Stimulated activated effector memory CD8-positive, alpha-beta T cell treated with anti-CD3 and anti-CD28 coated beads, Interleukin-12 subunit alpha, Interleukin-12 subunit beta, amount 100 ng/mL, for 72 hours (primary cell): ENCODE data around the gene SUPT3H.
"Not testable (repeated sequence)": the region's sequence is repeated elsewhere in the genome, so short reads cannot be mapped to it uniquely, and the experiment has no call there.

Source experiments
- ATAC-seq: fragments of 150-1000 bp; cut with Tn5 transposase; 2 replicates; pipeline ENCODE4 v1.10.0; 2021
- DNase-seq, 2 donors: peaks; one replicate each; pipeline ENCODE4 v3.0.0; 2021 to 2022; ENCODE audit warnings: low spot score in 2 of 2
- H3K27ac Mint-ChIP-seq: one replicate; pipeline ENCODE4 v1.8.0; 2022; ENCODE audit warnings: mild to moderate bottlenecking, mixed read lengths
- H3K36me3 Mint-ChIP-seq: one replicate; pipeline ENCODE4 v1.8.0; 2022; ENCODE audit warnings: mild to moderate bottlenecking, mixed read lengths
- H3K4me1 Mint-ChIP-seq: one replicate; pipeline ENCODE4 v1.8.0; 2022; ENCODE audit warnings: mixed read lengths
- H3K4me3 Mint-ChIP-seq: one replicate; pipeline ENCODE4 v1.8.0; 2022; ENCODE audit warnings: mild to moderate bottlenecking, mixed read lengths
- H3K9me3 Mint-ChIP-seq: one replicate; pipeline ENCODE4 v1.8.0; 2022; ENCODE audit warnings: mixed read lengths

SUPT3H gene

DNA sequence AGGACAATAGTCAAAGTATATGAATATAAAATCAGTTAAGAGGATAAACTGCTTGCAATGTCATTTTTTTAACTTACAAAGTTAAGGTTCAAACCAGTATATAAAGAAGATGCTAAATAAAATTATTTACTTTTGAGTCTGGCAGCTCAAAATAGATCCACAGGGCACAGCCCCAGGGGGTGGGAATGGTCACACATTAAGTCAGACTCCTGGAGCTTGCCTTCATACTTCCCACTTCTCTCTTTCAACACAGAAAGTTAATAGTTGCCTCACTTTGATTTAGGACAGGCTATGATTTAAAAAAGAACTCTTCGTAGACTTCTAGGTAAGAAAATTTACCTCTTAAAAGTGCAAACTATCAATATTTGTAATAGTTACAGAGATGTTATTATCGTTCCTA is 207.9 kb downstream of the SUPT3H start:
- H3K36me3 Mint-ChIP-seq, result no peaks in the 10 kb centered on the region
- DNase-seq, result no peak

DNA sequence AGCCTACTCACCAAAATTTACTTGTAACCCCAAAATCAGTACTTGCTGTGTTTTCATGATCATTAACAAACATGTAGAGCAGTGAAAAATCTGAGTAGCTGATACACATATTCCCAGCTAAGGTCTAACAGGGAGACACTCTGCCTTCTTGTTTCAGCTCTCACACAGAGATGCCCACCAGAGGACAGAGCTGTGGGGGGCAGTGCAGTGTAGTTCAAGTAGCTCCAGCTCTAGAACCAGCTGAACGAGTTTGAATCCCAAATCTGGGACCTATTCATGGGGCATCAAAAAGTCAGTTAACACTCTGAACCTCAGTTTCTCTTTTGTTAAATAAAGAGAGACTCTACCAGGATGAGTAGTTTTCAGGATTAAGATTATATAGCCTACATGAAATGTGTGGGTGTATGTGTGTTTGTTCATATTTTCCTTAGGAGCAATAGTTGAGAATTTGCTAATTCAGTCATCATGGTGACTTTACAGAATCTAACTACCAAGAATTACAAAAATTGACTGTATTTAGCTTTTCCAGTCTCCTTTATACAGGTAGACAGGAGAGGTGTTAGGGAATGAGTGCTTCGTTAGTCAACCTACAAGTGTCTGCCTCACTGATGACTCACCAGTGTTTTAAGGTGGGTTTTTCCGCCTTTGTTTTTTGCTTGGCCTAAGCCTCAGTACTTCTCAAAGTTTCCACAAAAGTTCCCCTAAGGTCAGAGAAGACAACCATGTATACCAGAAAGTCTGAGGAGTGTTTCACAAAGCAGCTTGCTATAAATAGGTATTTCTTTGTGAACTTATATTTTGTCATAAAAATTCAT is 213.6 kb downstream of the SUPT3H start:
- H3K4me1 Mint-ChIP-seq, result peaks cover 31% of the 10 kb centered on the region
- peak overlapping the region; percentile 93 for H3K27ac Mint-ChIP-seq
- DNase-seq (peak in 1 of 2 donors; percentile 57), ATAC-seq (peak; percentile 98)
- peak overlapping the region; percentile 43 for H3K4me3 Mint-ChIP-seq
- H3K9me3 Mint-ChIP-seq, result peaks cover 5% of the 10 kb centered on the region
- H3K36me3 Mint-ChIP-seq, result peaks cover 7% of the 10 kb centered on the region

More for the DNA sequence above, 207.9 kb downstream of the SUPT3H start:
- Mint-ChIP-seq H3K4me1 (peaks cover 11% of the 10 kb centered on the region), H3K9me3 (no peaks in the 10 kb centered on the region), H3K27ac (no peak overlapping the region), H3K4me3 (no peak overlapping the region)
- no peak for ATAC-seq

DNA sequence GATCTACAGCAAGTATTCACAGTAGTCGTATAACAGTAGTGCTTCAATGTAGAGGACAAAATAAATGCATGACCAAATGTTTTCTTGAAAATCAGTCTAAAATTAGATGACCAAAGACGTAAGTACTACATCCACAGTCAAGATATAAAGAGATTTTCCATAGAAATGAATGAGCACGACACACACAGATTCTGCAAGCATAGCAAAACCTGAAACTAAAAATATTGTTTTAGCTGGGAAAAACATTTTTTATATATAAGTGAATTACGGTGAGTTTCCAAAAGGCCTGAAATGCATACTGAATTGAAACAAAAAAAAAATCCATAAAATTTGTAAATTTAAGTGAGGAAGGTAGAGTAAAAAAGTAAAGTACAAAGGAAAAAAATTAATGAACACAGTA is 217.4 kb downstream of the SUPT3H start:
- DNase-seq, result no peak
- Mint-ChIP-seq H3K4me1 (peaks cover 31% of the 10 kb centered on the region), H3K27ac (no peak overlapping the region), H3K4me3 (no peak overlapping the region), H3K9me3 (peaks cover 5% of the 10 kb centered on the region), H3K36me3 (peaks cover 7% of the 10 kb centered on the region)
- ATAC-seq, result no peak

DNA sequence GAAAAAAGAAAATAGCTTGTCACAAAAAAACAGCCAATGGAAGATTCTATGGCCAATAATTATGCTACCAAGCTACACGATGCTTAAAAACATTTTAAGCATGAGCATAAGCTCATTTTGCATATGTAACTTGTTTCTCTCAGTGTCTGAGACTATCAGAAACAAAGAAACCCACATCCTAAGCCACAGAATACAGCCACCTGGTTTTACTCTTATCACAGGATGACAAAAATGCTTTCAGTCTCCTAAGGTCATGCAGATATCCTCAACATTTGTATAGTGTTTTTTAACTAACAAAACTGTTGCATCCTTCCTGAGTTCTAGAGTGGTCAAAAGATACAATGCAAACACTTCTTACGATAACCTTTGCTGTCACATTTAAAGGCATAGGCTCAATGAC is 221.7 kb downstream of the SUPT3H start:
- no peak overlapping the region for H3K27ac Mint-ChIP-seq
- no peak overlapping the region for H3K4me3 Mint-ChIP-seq
- no peaks in the 10 kb centered on the region for H3K36me3 Mint-ChIP-seq
- DNase-seq (no peak), ATAC-seq (peak; percentile 100)
- H3K4me1 Mint-ChIP-seq, result peaks cover 16% of the 10 kb centered on the region
- H3K9me3 Mint-ChIP-seq, result no peaks in the 10 kb centered on the region

DNA sequence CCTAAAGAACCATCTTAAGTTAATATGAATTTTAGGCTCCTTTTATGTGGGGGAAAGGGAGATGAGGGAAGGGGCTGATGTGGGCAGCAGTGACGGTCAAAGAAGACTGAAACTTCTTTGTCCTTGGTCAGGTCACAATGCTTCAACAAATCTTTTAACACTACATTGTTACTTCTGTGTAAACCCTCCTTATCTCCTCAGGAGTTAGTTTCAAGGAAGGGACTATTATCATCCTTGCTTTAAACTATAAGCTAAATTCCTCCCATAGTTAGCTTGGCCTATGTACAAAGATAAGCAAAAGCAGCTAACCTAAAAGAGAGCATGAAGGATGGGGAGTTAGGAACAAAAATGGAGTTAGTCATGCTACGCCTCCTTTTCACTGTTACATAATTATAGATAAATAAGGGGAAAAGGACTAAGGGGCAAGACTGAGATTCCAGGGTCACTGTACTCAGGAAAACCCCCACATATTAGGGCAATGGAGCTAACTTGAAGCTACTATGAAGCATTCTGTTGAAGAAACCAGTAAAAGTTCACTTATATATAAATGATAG is 222.3 kb downstream of the SUPT3H start:
- Mint-ChIP-seq H3K4me3 (no peak overlapping the region), H3K9me3 (no peaks in the 10 kb centered on the region), H3K36me3 (no peaks in the 10 kb centered on the region), H3K4me1 (peaks cover 12% of the 10 kb centered on the region), H3K27ac (no peak overlapping the region)
- no peak for ATAC-seq
- DNase-seq, result no peak

DNA sequence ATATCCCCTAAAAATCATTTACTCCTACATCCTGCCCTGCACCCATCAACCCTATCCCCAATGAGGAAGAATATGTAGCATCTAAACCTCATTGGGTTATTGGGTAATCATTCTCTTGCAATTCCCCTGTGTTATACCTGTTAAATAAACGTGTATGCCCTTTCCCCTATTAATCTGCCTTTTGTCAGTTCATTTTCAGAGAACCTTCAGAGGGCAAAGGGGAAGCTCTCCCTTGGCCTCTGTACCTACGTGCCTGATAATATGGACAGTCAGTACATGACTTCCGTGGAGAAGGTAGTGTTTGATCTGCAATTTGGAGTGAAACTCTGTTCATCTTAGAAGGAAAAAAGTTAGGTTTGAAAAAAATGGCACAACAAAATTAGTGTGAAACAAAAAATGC is 223.1 kb downstream of the SUPT3H start:
- DNase-seq (no peak), ATAC-seq (no peak)
- Mint-ChIP-seq H3K4me1 (peaks cover 12% of the 10 kb centered on the region), H3K4me3 (no peak overlapping the region), H3K36me3 (no peaks in the 10 kb centered on the region), H3K9me3 (no peaks in the 10 kb centered on the region), H3K27ac (peak overlapping the region; percentile 8)

DNA sequence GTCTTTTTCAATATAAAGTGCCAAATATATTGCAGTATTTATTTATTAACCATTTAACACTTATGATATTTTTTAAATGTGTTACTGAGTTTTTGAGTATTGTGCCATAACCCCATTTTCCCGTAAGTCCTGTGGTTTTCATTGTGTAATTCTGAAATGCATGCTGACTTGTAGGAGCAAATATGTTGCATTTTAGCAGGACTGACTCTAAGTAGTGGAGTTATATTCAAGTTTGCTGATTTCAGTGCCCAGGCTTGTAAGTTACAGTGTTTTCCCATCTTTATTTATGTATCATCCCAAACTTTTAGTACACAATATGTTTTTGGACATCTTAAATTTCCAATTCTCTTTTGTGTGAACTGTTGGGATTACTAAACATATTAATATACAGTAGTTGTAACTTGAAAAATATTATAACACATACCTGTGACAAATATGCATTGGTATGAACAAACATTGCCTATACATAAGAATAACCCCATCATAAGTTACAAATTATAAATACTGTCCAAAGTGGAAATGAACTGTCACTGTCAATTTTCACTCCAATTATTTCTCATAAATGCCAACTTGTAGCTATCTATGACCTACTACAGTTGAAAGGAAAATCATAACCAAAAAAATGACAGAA is 228.9 kb downstream of the SUPT3H start:
- Mint-ChIP-seq H3K9me3 (peaks cover 9% of the 10 kb centered on the region), H3K4me3 (no peak overlapping the region), H3K27ac (no peak overlapping the region), H3K36me3 (no peaks in the 10 kb centered on the region), H3K4me1 (peaks cover 5% of the 10 kb centered on the region)
- no peak for DNase-seq
- ATAC-seq, result no peak

DNA sequence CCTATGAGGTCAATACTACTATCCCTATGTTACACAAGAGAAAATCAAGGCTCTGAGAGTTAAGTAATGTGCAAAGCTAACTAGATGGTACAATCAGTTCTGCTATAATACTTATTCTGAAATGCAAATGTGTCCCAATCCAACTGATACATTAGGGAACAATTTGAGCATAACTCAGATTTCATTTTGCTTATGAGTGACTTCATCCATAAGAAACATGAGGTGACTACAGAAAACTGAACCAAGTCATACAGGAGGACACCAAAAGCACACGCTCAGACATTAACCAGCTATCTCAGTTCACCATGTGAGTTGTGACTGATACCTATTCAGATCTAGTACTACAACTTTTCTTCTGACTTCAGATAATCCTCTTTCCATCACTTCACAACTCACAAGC is 229.5 kb downstream of the SUPT3H start:
- Mint-ChIP-seq H3K27ac (no peak overlapping the region), H3K4me1 (peaks cover 10% of the 10 kb centered on the region), H3K4me3 (no peak overlapping the region), H3K36me3 (no peaks in the 10 kb centered on the region), H3K9me3 (peaks cover 14% of the 10 kb centered on the region)
- ATAC-seq (no peak), DNase-seq (no peak)

DNA sequence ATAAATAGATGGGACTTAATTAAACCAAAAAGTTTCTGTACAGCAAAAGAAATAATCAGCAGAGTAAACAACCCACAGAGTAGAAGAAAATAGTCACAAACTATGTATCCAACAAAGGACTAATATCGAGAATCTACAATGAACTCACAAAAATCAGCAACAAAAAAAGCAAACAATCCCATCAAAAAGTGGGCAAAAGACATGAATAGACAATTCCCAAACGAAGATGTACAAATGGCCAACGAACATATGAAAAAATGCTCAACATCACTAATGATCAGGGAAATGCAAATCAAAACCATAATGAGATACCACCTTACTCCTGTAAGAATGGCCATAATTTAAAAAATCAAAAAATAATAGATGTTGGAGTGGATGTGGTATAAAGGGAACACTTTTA is 232.1 kb downstream of the SUPT3H start:
- H3K36me3 Mint-ChIP-seq, H3K4me3 Mint-ChIP-seq, ATAC-seq, H3K27ac Mint-ChIP-seq, DNase-seq, H3K4me1 Mint-ChIP-seq: not testable (repeated sequence)
- peaks cover 20% of the 10 kb centered on the region for H3K9me3 Mint-ChIP-seq

DNA sequence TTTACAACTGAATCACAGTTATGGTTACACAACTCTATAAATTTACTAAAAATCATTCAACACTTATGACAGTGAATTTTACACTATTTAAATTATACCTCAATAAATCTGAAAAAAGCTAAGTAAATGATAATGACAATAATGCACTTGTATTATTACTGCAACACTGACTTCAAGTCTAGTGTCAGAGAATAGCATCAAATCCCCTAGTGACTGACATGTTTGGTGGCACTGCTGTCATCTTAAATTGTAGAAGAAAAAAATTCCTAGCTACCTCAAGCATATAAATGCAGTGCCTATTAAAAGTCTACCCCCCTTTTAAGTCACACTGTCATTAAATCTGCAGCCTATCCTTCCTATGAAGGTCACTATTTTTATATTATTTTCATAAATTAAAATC is 239.0 kb downstream of the SUPT3H start:
- no peaks in the 10 kb centered on the region for H3K36me3 Mint-ChIP-seq
- no peak for ATAC-seq

DNA sequence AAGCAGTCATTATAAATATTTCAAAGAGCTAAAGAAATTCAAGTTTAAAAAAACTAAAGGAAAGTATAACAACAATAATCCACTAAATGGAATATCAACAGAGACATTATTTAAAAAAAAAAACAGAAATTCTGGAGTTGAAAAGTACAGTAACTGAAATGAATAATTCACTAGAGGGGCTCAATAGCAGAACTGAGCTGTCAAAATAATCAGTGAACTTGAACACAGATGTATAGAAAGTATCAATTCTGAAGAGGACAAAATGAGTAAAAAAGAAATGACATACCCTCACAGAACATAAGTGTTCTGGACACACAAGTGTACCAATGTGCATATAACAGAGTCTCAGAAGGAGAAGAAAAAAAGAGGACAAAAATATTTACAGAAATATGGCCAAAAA is 241.2 kb downstream of the SUPT3H start:
- H3K9me3 Mint-ChIP-seq, result peaks cover 23% of the 10 kb centered on the region
- H3K4me1 Mint-ChIP-seq, result no peaks in the 10 kb centered on the region
- ATAC-seq, result no peak
- H3K27ac Mint-ChIP-seq, result no peak overlapping the region
- no peak overlapping the region for H3K4me3 Mint-ChIP-seq
- no peak for DNase-seq
- H3K36me3 Mint-ChIP-seq, result no peaks in the 10 kb centered on the region

More for the DNA sequence above, 239.0 kb downstream of the SUPT3H start:
- no peak for DNase-seq
- H3K4me3 Mint-ChIP-seq, result no peak overlapping the region
- H3K4me1 Mint-ChIP-seq, result peaks cover 6% of the 10 kb centered on the region
- no peak overlapping the region for H3K27ac Mint-ChIP-seq
- peaks cover 31% of the 10 kb centered on the region for H3K9me3 Mint-ChIP-seq

DNA sequence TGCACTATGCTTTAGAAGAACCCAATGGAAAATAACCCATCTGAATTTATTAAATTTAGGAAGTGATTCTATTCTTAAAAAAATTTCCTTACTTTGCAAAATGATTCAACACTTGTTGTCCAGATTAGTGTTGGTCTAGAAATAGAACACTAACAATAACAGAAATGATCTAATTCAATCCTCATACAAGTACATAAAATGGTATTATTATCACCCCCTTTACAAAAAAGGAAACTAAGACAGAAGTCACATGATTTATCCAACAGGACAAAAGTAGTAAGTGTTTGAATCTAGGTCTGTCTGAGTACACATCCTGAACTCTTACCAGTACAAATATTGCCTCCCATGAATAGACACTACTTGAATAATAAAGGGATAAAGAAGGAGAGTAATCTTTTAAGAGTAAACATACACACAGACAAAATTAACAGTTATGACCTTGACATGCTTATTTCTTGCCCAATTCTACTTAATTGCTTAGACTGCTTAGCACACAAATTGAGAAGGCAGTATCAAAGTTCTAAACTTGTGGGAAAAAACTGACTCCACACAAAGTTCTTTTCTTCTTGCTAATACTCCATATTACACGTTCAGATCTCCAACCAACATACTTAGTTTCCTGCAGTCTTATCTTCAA is 245.0 kb downstream of the SUPT3H start:
- H3K27ac Mint-ChIP-seq, result no peak overlapping the region
- no peaks in the 10 kb centered on the region for H3K36me3 Mint-ChIP-seq
- no peak for DNase-seq
- ATAC-seq, result no peak
- H3K4me1 Mint-ChIP-seq, result no peaks in the 10 kb centered on the region
- no peak overlapping the region for H3K4me3 Mint-ChIP-seq
- peaks cover 17% of the 10 kb centered on the region for H3K9me3 Mint-ChIP-seq

DNA sequence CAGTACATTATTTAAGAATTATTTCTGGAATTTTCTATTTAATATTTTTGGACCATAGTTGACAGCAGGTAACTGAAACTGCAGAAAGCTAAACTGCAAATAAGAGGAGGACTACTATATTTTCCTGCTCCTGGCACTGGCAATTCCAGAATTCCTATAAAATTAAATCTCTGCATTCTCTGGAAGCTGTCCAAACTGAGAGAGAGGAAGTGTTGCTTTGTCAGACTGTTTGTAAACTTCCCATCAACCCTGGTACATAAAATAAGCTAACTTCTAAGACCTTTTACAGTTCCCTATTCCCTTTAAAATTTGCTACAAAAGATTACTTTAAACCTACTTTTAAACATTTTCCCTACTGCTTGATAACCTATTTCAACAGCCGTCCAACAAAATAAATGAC is 245.7 kb downstream of the SUPT3H start:
- H3K9me3 Mint-ChIP-seq, result peaks cover 14% of the 10 kb centered on the region
- DNase-seq (no peak), ATAC-seq (no peak)
- no peak overlapping the region for H3K27ac Mint-ChIP-seq
- no peaks in the 10 kb centered on the region for H3K4me1 Mint-ChIP-seq
- no peaks in the 10 kb centered on the region for H3K36me3 Mint-ChIP-seq
- no peak overlapping the region for H3K4me3 Mint-ChIP-seq

DNA sequence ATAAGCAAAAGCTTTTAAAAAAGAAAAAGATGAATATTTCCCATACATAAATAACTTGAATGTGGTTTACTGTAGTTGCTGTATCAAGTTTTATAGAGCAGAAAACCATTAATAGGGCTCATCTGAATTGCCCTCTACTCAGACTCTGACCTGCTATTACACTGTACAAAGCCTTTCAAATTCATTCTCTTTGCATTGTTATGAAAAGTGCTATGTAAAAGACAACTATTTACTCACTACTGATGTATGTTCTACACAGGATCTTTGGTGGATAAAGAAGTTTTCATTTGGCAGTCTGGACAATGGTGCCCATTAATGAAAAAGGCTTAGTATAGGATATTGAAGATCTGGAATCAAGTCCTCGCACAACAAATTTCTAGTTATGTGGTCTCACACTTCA is 248.7 kb downstream of the SUPT3H start:
- ATAC-seq, result no peak
- H3K9me3 Mint-ChIP-seq, result no peaks in the 10 kb centered on the region
- H3K27ac Mint-ChIP-seq, result no peak overlapping the region
- H3K36me3 Mint-ChIP-seq, result no peaks in the 10 kb centered on the region
- H3K4me3 Mint-ChIP-seq, result no peak overlapping the region
- no peaks in the 10 kb centered on the region for H3K4me1 Mint-ChIP-seq
- no peak for DNase-seq

DNA sequence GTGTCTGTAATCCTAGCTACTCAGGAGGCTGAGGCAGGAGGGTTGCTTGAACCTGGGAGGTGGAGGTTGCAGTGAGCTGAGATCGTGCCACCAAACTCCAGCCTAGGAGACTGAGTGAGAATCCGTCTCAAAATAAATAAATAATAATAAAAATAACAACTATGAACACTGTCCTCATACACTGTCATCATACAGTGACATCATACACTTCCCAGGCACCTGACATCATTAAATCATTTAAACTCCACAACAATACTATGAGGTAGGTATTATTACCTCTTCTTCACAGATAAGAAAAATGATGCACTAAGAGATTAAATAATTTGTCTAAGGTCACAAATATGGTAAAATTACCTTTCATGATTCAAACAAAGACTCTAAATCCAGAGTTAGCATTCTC is 250.5 kb downstream of the SUPT3H start:
- Mint-ChIP-seq H3K4me3 (no peak overlapping the region), H3K4me1 (no peaks in the 10 kb centered on the region), H3K9me3 (no peaks in the 10 kb centered on the region), H3K27ac (no peak overlapping the region), H3K36me3 (no peaks in the 10 kb centered on the region)
- ATAC-seq (no peak), DNase-seq (no peak)
